ENCODE data around the gene NR2E3.

GRCh38 chr15:71761649-71762048 is 48.7 kb upstream of the NR2E3 start:
- TF ChIP-seq, protein P1, sequence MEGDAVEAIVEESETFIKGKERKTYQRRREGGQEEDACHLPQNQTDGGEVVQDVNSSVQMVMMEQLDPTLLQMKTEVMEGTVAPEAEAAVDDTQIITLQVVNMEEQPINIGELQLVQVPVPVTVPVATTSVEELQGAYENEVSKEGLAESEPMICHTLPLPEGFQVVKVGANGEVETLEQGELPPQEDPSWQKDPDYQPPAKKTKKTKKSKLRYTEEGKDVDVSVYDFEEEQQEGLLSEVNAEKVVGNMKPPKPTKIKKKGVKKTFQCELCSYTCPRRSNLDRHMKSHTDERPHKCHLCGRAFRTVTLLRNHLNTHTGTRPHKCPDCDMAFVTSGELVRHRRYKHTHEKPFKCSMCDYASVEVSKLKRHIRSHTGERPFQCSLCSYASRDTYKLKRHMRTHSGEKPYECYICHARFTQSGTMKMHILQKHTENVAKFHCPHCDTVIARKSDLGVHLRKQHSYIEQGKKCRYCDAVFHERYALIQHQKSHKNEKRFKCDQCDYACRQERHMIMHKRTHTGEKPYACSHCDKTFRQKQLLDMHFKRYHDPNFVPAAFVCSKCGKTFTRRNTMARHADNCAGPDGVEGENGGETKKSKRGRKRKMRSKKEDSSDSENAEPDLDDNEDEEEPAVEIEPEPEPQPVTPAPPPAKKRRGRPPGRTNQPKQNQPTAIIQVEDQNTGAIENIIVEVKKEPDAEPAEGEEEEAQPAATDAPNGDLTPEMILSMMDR (IDR thresholded peaks at IDR 0.05; ENCODE audit: low read depth, low read length, missing input control) = no peak
- TF ChIP-seq RAD21 (IDR thresholded peaks at IDR 0.05) = no peak
- peak; percentile 45 for TF ChIP-seq SP1 (IDR thresholded peaks at IDR 0.05)
